ENCODE measurements around the gene HLA-DOA.

The HLA-DOA gene

GRCh38 chr6:33008944-33009861 lies at the start of gene HLA-DOA:
HLA-DOA (minus strand) TSS chr6:33009591.
- DNase-seq: peak; percentile 6

- DNase-seq: no peak
Measured at GRCh38 chr6:33057222-33058150, 48.1 kb upstream of the HLA-DOA start.

- DNase-seq: no peak
Measured at GRCh38 chr6:33053230-33053629, 43.8 kb upstream of the HLA-DOA start.

- DNase-seq: no peak
Measured at GRCh38 chr6:33052627-33053026, 43.2 kb upstream of the HLA-DOA start.

- DNase-seq: no peak
Measured at GRCh38 chr6:33050014-33050810, 40.8 kb upstream of the HLA-DOA start.

GRCh38 chr6:33049323-33050013 lies 40.1 kb upstream of the HLA-DOA start:
- peak; percentile 4 for DNase-seq

- no peak for DNase-seq
Measured at GRCh38 chr6:33040157-33040556, 30.8 kb upstream of the HLA-DOA start.

GRCh38 chr6:33036535-33036934 lies 27.1 kb upstream of the HLA-DOA start:
- DNase-seq: no peak

- no peak for DNase-seq
Measured at GRCh38 chr6:33034554-33034953, 25.2 kb upstream of the HLA-DOA start.

GRCh38 chr6:33030245-33030644 lies 20.9 kb upstream of the HLA-DOA start:
- DNase-seq: no peak

- peak; percentile 9 for DNase-seq
Measured at GRCh38 chr6:33029328-33030184, 20.2 kb upstream of the HLA-DOA start.

GRCh38 chr6:33028220-33028849 lies 18.9 kb upstream of the HLA-DOA start:
- no peak for DNase-seq

GRCh38 chr6:33024521-33024920 lies 15.1 kb upstream of the HLA-DOA start:
- DNase-seq: no peak

- DNase-seq: no peak
Measured at GRCh38 chr6:33023536-33023935, 14.1 kb upstream of the HLA-DOA start.

- DNase-seq: no peak
Measured at GRCh38 chr6:33021917-33022316, 12.5 kb upstream of the HLA-DOA start.

- DNase-seq: no peak
Measured at GRCh38 chr6:33019372-33019771, 10.0 kb upstream of the HLA-DOA start.

- peak; percentile 48 for DNase-seq
Measured at GRCh38 chr6:33018904-33019303, 9.5 kb upstream of the HLA-DOA start.

- DNase-seq: no peak
Measured at GRCh38 chr6:33018418-33018817, 9.0 kb upstream of the HLA-DOA start.

- no peak for DNase-seq
Measured at GRCh38 chr6:33017694-33018353, 8.4 kb upstream of the HLA-DOA start.

GRCh38 chr6:33017018-33017417 lies 7.6 kb upstream of the HLA-DOA start:
- no peak for DNase-seq

All from hematopoietic multipotent progenitor cell treated with erythropoietin and hydrocortisone succinate and interleukin-3 and kit ligand, for 8 days (in vitro differentiated cells).